Astrocyte of the spinal cord (primary cell): ENCODE data around the gene NHSL1.

Experiments used
- DNase-seq: peaks from one replicate; pipeline ENCODE4 v3.0.0; 2011; ENCODE audit warnings: low read depth, low spot score
- H3K4me3 ChIP-seq: 2 replicates; pipeline ENCODE4 v1.5.1; 2011; ENCODE audit warnings: low read depth, mild to moderate bottlenecking, low read length, moderate library complexity
- in situ Hi-C: cut with HindIII; loops from 2 replicates; pipeline ENCODE4 v1.10.0; 2017; ENCODE audit warnings: low sequenced_read_pairs
- TF ChIP-seq, protein P1 (sequence below): IDR thresholded peaks from 2 replicates; pipeline ENCODE4 v1.5.1; 2012; ENCODE audit warnings: low read depth, mild to moderate bottlenecking, low read length, inconsistent platforms

The NHSL1 gene

DNA sequence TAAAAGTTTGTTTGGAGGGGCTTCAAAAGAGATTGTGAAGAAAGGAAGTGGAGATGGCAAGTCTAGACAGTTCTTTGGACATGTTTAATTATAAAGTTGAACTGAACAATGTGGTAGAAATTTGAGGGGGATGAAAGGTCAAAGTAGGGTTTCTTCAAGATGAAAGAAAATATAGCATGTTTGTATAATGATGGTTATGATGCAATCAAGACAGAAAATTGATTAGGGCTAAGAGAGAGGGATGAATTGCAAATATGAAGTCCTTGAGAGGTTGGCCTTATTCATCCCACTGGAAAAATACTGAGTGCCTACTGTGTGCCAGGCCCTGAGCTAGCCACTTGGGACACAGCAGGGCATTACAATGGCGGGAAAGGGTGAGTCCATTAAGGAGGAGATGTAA, 37.6 kb downstream of the NHSL1 start:
- H3K4me3 ChIP-seq = no peak overlapping the region
- TF ChIP-seq, protein P1, sequence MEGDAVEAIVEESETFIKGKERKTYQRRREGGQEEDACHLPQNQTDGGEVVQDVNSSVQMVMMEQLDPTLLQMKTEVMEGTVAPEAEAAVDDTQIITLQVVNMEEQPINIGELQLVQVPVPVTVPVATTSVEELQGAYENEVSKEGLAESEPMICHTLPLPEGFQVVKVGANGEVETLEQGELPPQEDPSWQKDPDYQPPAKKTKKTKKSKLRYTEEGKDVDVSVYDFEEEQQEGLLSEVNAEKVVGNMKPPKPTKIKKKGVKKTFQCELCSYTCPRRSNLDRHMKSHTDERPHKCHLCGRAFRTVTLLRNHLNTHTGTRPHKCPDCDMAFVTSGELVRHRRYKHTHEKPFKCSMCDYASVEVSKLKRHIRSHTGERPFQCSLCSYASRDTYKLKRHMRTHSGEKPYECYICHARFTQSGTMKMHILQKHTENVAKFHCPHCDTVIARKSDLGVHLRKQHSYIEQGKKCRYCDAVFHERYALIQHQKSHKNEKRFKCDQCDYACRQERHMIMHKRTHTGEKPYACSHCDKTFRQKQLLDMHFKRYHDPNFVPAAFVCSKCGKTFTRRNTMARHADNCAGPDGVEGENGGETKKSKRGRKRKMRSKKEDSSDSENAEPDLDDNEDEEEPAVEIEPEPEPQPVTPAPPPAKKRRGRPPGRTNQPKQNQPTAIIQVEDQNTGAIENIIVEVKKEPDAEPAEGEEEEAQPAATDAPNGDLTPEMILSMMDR = no peak
- no peak for DNase-seq
- in situ Hi-C loops = no loop called here

DNA sequence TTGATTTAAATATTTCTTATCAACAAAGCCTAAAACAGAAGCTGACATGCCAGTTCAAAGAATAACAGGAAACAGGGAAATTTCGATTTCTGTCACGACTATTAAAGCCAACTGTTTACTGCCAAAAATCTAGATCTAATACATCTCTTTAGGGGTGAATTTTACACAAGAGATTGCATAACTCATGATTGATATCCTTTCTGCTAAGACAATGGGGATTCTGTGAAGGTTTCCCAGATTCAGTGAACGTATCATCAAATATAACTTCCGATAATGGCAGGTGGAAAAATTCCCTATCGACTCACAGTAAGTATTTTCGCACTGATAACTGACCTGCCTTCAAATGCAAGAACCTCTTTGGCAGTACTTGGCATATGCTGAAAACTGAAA, 42.9 kb downstream of the NHSL1 start:
- no peak for DNase-seq
- in situ Hi-C loops = no loop called here
- H3K4me3 ChIP-seq = no peak overlapping the region
- TF ChIP-seq, protein P1 = no peak

DNA sequence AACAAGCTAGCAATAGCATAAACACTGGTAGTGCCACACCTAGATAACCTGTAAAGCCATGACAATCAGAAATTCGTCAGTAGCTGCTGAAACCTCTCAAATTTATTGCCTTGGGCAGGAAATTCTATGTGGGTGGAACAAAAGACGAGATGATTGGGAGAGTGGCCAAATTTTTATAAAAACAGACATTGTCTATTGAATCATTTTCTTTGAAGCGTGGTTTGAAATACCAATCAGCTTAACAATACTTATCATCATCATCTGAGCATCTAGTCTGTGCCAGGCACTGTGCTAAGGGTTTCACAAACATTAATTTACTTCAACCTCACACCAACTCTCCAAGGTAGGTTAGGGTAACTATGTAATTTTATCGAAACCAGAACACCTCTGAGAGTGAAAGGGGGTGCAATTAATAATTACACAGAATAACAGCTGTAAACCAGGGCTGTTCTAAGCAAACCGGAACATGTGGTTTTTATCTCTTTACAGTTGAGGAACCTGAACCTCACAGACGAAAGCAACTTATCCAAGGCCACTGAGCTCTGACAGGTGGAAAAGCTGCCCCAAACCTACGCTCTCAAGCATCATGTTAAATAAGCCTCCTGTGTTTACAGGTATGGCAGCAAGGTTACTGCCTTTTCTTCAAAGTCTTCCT, 43.4 kb downstream of the NHSL1 start:
- in situ Hi-C loops = no loop called here
- TF ChIP-seq, protein P1 = no peak
- DNase-seq = peak; percentile 45
- H3K4me3 ChIP-seq = no peak overlapping the region

DNA sequence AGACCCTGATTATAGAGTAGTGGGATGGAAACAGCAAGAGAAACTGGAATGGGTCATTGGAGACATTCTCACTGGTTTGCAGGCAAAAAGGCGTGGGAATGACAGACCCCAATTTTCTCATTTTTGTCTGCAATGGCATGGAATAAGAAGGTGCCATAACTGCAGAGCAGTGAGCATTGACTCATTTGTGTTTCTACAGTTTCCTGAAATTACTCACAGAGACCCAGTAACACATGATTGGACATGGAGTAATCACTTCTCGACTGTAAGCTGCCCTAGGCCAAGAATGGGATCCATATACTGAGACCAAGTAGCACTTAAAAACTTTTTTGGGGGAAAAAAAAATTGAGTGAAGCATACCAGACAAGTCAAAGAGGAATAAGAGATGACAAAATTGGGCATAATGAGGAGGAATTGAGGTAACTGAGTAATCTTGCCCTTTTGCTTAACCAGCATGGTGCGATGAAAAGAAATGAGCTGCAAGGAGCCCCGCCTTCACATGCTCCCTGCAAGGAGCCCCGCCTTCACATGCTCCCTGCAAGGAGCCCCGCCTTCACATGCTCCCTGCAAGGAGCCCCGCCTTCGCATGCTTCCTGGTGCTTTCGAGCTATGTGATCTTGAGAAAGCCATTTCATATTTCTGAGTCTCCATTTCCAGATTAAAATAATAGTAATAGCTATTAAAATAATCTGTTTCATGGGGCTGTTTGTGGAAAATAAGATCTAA, 44.1 kb downstream of the NHSL1 start:
- no peak overlapping the region for H3K4me3 ChIP-seq
- in situ Hi-C loops = no loop called here
- TF ChIP-seq, protein P1 = no peak
- no peak for DNase-seq

- no peak overlapping the region for H3K4me3 ChIP-seq
- DNase-seq = no peak
- TF ChIP-seq, protein P1 = no peak
- in situ Hi-C loops = no loop called here
Observed at GRCh38 chr6:138451043-138451442, 48.3 kb downstream of the NHSL1 start.

DNA sequence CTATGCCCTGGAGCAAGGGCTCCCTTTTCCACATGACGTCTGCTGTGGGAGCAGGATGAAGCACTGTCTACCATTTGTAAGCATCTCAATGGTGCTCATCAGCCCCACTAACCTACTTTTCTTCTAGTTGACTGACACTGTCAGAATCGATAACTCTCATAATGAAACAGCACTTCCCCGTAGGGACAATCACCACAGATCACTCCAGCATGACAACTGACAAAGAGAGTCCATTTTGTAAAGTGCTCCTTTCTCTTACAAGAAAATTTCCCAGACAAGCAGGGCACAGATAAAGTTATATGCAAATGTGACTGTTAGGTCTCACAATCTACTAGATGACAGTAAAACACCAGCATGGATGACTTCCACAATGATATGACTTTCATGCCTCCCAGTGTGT, 48.8 kb downstream of the NHSL1 start:
- no peak overlapping the region for H3K4me3 ChIP-seq
- no peak for DNase-seq
- TF ChIP-seq, protein P1 = no peak
- in situ Hi-C loops = no loop called here
